ENCODE measurements around the gene AGMO.

DNA sequence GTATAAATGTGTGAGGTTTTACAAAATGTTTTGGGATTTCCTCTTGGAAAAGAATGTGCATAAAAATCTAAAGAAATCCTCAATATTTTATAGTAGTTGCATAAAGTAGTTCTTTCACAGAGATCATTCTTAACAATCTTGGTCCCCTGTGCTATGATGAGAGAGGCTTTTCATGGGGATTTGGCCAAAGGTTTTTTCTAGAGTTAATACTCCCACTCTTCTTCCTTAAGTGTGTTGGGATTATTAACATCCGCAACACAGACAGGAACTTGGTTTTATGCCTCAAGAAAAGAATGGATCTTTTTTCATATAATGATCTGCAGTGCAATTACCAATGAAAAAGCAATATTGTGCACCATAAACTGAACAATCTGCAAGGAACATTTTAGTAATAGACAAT lies 71.5 kb downstream of the AGMO start:
- TF ChIP-seq TCF7 (CRISPR knock-in tag; IDR thresholded peaks at IDR 0.05; ENCODE audit: low read depth): no peak
- TF ChIP-seq, protein P1, sequence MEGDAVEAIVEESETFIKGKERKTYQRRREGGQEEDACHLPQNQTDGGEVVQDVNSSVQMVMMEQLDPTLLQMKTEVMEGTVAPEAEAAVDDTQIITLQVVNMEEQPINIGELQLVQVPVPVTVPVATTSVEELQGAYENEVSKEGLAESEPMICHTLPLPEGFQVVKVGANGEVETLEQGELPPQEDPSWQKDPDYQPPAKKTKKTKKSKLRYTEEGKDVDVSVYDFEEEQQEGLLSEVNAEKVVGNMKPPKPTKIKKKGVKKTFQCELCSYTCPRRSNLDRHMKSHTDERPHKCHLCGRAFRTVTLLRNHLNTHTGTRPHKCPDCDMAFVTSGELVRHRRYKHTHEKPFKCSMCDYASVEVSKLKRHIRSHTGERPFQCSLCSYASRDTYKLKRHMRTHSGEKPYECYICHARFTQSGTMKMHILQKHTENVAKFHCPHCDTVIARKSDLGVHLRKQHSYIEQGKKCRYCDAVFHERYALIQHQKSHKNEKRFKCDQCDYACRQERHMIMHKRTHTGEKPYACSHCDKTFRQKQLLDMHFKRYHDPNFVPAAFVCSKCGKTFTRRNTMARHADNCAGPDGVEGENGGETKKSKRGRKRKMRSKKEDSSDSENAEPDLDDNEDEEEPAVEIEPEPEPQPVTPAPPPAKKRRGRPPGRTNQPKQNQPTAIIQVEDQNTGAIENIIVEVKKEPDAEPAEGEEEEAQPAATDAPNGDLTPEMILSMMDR (IDR thresholded peaks at IDR 0.05): no peak
- TF ChIP-seq TP53 (CRISPR knock-in tag; IDR thresholded peaks at IDR 0.05): no peak
- TF ChIP-seq, protein P2, sequence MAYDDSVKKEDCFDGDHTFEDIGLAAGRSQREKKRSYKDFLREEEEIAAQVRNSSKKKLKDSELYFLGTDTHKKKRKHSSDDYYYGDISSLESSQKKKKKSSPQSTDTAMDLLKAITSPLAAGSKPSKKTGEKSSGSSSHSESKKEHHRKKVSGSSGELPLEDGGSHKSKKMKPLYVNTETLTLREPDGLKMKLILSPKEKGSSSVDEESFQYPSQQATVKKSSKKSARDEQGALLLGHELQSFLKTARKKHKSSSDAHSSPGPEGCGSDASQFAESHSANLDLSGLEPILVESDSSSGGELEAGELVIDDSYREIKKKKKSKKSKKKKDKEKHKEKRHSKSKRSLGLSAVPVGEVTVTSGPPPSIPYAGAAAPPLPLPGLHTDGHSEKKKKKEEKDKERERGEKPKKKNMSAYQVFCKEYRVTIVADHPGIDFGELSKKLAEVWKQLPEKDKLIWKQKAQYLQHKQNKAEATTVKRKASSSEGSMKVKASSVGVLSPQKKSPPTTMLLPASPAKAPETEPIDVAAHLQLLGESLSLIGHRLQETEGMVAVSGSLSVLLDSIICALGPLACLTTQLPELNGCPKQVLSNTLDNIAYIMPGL (CRISPR knock-in tag; IDR thresholded peaks at IDR 0.05): no peak
- no peak for TF ChIP-seq NR3C1 (CRISPR knock-in tag; conservative IDR thresholded peaks at IDR 0.05; ENCODE audit: low read depth)
- TF ChIP-seq, protein P3, sequence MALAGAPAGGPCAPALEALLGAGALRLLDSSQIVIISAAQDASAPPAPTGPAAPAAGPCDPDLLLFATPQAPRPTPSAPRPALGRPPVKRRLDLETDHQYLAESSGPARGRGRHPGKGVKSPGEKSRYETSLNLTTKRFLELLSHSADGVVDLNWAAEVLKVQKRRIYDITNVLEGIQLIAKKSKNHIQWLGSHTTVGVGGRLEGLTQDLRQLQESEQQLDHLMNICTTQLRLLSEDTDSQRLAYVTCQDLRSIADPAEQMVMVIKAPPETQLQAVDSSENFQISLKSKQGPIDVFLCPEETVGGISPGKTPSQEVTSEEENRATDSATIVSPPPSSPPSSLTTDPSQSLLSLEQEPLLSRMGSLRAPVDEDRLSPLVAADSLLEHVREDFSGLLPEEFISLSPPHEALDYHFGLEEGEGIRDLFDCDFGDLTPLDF (CRISPR knock-in tag; IDR thresholded peaks at IDR 0.05): no peak
